H1 (cell line): ENCODE results near the gene ANXA4. TPM values are rescaled to one million over a fixed set of nuclear protein-coding genes. Genes with fewer than 3 reads are reported as not detected.

Experiments used
- RFX5 ChIP-seq: IDR thresholded peaks from 2 replicates; pipeline ENCODE4 v1.6.1; 2011; ENCODE audit warnings: low read depth, low read length, improper control_type of control experiment, borderline replicate concordance
- polyA plus RNA-seq, 7 experiments: library from polyadenylated mRNA; depleted of rRNA in 3 of 7; stranded (reverse) in 5 of 7; unstranded in 2 of 7; fragments of >200 nt in 5 of 7; fragments of 200-250 nt in 2 of 7; gene quantifications; 1 replicate in 5 of 7; 2 replicates in 1 of 7; 4 replicates in 1 of 7; pipeline versions ENCODE4 v1.2.1 to v1.2.3, GENCODE V29; 2011 to 2013; ENCODE audit warnings: missing spikeins in 2 of 7, mixed read lengths in 2 of 7
- total RNA-seq: library from RNA; stranded (reverse); fragmentation: NEBNext Ultra II Directional; extraction: Animal tissue kit (Norgen Biotek cat#: 25700); gene quantifications from 2 replicates; pipeline ENCODE4 v1.2.1, GENCODE V29; 2021

ANXA4 gene
- total and polyA plus RNA-seq, 2 of the 8 experiments (the other 6 are each of a cell fraction or from before 2014, with no cell fraction given), result 9.4 to 17.6 TPM

- TF ChIP-seq RFX5, result no peak
- TF ChIP-seq, all 59 proteins: peak for 0
Observed at GRCh38 chr2:69784228-69784627, 42.3 kb downstream of the ANXA4 start (continued).
